ENCODE results near the gene SIM1.
"Not testable (repeated sequence)": the region's sequence is repeated elsewhere in the genome, so short reads cannot be mapped to it uniquely, and the experiment has no call there.

SIM1 gene

DNA sequence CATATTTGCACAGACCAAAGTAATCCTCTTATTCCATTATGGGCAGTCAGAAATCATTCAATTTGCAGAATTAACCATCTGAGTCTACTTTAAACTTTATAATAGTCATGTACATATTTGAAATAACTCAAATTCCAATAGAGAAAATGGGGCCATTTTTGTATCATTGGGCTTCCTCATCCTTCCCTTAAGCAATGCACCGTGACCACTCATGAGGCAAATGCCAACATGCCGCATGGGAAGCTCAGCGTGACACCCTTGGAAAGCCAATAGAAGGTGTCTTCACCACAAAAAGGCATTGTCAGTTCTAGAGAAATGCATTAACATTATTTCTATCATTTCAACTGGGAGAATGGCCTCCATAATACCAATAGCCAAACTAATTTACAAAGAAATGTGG is 38.5 kb downstream of the SIM1 start:
- DNase-seq (ENCODE audit: low spot score), result no peak

DNA sequence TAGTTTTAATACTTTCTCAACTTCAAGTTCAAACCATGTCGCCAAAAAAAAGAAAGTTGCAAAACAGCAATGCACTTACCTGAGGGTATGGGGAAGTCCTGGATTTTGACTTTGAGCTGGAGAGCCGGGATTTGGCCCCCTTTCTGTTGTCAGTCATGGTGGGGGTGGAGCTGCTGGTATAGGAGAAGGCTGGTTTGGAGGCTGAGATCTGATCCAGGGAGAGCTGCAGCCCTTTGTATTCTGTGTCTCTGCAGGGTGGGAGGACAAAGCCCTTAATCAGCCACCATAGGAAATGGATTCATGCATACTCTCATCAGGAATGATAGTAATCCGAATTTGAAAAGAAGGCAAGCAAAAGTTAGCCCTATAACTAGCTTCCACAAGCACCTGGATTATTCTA is 44.0 kb downstream of the SIM1 start:
- peak; percentile 56 for DNase-seq (ENCODE audit: low spot score)

DNA sequence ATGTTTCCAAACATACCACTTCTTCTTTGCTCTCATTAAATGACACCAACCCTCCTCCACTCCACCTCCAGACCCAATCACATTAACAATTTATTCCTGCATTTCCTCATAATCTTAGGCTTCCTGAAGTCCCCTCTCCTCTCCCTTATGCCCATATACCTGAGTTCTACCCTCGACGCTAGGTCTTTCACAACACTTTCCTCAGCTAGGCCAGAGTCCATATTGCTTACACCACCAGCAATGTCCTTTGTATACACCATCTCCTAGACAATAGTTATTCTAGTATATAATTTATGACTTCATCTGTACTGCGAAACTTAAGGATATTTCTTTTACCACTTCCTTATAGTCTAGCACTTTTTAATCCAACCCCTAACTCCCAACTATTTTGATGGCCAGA is 47.7 kb downstream of the SIM1 start:
- DNase-seq (ENCODE audit: low spot score), result no peak

DNA sequence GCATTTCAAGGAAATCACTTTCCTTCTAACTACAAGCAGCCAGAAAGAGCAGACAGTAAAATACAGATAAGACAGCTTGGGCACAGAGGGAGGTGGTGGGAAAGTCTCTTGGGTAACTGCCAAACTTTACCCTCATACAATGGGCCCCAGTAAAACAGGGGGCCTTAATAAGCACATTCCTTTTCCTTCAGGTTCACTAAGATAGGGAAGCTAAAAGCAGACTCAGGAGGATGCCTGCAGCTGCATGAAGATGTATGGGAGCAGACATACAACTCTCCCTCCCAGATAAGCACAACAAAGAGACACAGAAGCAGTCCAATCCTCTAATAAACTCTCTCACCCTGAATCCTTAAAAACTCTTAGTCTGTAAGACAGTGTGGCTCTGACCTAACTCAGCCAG is 49.0 kb downstream of the SIM1 start:
- DNase-seq (ENCODE audit: low spot score), result no peak

DNA sequence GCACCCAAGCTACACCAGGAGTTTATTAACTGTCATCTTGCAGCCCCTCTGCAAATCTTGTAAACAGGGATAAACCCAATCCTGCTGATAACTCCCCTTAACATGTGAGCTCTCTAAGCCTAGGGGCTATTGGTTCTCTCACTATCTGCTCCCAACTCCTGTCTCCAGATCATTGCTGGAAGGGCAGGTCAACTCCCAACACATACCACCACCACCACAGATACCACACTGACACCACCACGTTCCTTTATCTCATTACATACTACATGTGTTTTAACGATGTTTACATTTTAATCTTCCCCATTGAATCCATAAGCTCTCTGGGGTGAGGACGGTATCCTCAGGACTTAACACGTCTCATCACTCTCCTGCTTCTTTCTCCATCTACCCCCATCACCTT is 51.8 kb downstream of the SIM1 start:
- no peak for DNase-seq (ENCODE audit: low spot score)

DNA sequence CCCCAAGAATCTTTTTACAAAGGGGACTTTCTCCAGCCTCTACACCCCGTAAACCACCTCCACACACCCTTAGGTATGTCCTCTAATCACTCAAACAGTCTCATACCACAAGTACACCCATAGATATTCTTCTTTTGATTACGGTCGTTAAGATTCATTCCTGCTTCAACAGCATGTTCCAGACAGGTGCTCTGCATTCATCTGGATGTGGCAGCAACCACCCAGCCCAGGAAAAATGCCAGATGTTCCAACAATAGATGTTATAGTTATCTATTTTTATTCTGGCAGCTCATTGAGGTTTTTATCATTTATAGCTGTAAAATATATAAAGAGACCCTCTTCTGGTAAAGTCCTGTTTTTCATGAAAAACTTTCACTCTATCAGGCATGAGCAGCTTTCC is 60.7 kb downstream of the SIM1 start:
- no peak for DNase-seq (ENCODE audit: low spot score)

DNA sequence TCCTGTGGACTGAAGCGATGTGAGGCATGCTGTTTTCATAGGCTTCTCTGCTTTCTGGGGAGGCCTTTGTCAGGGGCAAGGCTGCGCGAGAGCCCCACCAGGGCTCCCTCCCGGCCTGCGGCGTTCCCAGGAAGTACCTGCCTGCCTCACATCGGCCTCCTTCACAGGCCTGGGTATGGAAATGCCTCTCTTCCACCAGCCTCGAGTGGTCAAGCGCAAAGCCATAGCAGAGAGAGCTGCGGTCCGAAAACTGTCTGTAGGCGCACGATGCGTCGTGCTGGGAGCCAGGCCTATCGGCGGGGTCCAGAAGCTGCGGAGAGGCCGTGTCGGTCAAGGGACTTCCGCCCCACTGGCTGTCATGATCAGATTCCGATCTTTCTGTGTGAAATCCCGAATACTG is 71.2 kb downstream of the SIM1 start:
- DNase-seq (ENCODE audit: low spot score), result no peak

DNA sequence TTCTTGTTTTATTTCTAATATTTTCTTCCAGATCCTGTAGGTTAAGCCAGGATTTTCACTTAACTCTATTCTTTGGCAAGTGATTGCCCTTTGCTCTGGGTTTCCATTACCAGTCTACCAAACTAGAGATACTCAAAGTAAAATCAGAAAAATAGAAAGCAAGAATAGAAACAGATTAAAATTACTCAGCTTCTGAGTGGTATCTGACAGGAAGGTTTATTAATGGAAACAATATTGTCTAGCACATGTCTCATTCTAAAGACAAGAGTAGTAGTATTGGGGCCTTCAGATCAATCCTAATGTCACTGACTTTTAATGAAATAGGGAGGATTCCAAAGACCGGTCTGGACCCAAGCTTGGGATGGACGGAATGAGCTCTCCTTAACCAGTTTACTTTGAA is 72.3 kb downstream of the SIM1 start:
- no peak for DNase-seq (ENCODE audit: low spot score)

DNA sequence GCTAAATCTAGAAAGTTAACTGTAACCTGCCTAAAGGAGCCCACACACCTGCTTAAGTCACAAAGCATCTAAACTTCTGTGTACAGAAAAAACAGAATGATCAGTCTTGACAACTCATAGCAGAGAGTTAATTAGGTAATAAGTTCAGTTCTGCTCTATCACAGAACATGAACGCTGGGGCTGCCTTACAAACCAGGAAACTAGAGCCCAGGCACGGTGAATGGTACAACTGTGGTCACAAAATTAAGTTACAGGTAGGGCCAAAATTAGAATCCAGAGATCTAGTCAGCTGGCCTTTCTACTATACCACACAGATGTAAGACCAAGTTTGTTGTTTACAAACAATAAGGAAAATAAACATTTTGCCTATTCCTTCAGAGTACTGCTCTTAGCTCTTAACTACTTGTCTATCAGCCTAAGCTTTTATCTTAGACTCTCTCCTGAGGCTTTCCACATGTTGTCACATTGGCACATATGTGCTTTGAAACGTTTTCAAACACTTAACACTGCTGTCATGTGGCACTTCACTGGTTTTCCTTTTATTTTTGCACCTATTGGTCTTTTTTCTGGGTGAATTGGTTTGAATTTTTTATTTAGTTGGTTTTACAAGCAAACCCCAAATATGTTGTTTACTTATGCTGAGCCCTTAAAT is 75.7 kb downstream of the SIM1 start:
- no peak for DNase-seq (ENCODE audit: low spot score)

DNA sequence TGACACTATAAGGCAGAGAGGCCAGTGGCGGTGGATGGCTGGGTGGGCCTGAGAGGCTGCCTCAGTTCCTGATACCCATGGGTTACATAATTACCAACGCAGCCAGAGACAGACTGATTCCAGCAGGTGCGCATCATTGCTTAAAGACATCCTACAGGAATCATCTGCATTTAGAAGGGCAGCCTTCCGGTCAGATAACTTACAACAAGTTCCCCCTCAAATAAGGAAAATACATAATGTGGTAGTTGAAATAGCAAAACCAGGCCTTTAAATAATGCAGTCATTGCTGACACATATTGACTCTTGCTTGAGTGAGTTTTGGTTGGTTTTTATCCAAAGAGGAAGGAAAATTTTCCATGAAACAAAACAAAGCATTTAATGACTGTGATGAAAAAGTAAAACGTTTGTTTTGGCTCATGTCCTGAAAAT is 81.9 kb downstream of the SIM1 start:
- DNase-seq (ENCODE audit: low spot score), result no peak

DNA sequence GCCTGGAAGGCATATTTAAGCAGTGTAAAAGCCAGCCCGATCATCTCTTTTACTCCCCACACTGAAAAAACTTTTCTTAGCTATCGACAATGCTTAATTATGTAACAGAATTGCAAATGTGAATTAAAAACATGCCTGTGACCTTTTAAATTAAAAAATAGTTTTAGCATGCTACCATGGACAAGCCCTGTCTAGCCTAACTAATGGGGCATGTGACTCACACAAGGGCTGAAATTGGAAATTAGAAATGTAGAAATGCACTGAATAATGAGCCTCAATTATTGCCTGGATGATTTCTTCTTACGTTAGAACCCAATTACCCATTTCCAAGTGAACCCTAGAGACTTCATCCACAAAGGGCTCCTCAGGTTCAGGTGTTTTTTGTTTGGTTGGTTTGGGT is 82.7 kb downstream of the SIM1 start:
- no peak for DNase-seq (ENCODE audit: low spot score)

DNA sequence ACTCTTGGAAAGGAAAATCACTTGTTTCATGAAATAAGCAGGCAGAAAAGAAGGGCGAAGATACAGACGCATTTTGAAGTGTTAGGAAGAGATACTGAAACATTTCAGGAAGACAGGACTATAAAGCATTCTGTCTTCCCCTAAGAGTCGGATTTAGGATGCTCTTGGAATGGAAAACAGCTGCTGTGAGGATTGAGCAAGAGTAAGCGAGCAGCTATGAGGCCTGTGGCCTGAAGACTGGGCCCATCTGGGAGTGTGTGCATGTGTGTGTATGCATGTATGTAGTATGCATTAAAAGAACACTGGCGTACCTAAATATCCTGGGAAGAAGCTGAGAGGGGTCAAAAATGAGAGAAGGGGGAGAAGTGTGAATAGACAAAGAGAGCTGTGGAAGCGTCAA is 83.6 kb downstream of the SIM1 start:
- DNase-seq (ENCODE audit: low spot score), result no peak

DNA sequence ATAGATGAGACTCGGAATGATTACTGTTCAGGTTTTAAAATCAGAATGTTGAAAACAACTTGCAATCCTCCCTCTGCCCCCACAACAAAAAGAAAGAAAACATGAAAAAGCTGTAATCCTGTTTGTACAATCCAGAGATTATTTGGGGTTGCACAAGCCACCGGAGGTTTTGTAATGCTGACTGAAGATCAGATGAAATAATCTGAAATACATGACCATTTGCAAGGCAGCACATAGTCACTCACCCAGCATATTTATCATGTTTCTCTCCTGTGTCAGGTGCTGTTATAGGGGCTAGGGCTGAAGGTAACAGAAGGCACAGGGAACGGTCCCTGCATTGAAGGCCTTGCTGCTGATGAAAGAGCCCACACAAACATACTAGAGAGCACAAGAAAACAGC is 85.3 kb downstream of the SIM1 start:
- no peak for DNase-seq (ENCODE audit: low spot score)

DNA sequence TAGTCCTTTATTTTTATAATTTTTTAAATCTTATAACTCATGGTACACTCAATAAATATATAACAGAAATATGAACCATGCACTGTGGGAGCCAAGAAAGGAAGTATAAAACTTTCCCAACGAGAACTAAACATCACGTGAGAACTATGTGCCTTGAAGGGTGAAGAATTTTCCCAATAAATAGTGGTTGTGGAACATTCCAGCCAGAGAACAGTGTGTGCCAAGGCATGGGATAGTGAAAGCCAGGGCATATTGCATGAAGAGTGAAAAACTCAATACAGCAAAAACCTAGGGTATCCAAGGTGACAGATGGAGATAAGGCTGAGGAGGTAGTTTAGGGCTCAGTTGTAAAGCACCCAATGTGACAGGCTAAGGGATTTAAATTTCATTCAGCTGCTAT is 86.1 kb downstream of the SIM1 start:
- no peak for DNase-seq (ENCODE audit: low spot score)

DNA sequence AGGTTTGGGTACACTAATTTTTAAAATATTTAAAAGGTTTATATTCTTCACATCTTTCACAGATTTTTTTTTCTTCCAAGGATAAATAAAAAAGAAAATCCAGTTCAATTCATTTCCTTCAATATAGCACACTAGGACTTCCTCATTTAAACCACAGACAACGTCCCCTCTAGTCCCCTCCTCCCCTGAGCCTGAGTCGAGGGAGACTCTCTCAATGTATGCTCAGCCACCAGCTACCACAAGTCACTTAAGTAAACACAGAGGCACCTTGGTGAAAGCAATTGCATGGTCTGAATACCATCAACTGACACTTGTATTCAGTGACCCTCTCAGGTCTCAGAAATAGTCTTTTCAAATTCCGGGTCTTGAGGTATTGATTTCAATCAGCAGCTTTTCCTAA is 88.6 kb downstream of the SIM1 start:
- no peak for DNase-seq (ENCODE audit: low spot score)

DNA sequence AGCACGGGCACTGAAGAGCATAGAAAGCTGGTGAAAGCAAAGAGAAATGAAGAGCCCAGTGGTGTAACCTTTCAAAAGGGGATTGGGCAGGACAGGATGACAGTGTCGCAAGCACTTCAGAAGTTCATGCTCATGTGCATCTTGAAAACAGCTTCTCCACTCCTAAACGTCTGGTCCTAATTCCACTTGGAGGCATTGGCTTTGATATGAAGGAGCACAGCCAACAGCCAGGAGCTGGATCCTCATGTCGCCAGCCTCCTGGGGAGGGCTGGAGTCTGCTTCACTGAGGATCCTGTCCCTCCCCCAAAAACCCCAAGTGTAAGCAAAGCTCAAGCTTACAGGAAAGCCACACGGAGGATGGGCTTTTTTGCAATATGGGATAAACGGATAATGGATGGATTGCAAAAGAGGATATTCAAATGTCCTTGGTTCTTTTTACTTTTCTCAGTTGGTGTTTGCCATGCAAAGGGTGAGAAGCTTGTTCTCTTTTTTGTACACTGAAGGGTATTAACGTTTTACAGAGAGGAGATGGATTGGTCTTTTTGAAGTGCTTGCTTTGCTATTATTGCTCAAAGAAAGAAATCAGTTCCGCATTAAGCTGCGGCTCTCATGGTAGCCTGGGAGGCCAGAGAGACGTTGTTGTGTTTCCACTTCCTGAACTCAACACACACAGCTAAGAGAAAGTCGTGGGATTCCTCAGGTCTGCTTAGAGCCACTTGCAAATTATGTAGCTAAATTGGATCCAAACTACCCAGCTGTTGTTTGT is 92.2 kb downstream of the SIM1 start:
- no peak for DNase-seq (ENCODE audit: low spot score)

DNA sequence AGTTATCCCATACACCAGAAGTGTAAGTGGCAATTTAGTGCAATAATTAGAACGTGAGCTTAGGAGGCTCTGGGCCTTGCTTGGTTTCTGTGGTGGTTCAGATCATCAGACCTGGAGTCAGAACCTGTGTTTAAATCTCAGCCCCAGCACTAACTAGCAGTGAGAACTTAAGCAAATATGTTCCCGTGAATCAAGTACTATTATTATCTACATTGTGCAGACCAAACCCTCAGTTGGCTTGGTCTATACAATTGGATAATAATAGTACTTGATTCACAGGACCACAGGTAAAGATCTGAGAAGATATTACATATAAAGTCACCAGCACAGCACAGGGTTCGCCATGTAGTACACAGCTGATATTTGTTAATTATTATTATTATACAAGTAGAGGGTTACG is 93.1 kb downstream of the SIM1 start:
- no peak for DNase-seq (ENCODE audit: low spot score)

DNA sequence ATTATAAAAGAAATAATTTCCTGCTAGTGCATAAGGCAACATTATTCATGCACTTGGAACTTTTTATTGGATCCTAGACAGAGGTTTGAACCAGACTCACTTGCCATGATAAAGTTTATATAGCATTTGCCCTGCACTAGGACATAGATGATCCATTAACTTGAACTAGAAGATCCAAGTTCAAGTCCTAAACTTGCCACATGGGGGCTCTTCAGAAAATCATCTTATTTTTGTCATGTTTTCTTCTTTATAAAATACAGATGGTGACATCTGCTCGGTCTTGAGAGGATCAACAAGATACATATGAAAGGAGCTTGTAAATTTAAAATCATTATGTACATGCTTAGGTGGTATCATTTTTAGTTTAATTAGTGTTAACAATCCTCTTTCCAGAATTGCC is 94.5 kb downstream of the SIM1 start:
- no peak for DNase-seq (ENCODE audit: low spot score)

DNA sequence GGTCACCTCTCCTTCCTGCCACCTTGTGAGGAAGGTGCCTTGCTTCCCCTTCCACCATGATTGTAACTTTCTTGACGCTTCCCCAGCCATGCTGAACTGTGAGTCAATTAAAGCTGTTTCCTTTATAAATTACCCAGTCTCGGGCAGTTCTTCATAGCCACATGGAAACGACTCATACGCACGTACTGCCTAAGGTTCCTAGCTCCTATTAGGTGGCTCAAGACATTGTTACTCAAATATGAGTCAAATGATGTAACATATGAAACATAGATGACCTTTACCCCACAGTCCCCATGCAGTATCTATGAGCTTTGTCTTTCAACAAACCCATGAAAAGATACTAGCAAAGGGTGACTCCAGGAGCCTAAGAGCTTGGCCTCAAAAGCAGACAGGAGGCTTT is 98.3 kb downstream of the SIM1 start:
- DNase-seq (ENCODE audit: low spot score), result no peak

DNA sequence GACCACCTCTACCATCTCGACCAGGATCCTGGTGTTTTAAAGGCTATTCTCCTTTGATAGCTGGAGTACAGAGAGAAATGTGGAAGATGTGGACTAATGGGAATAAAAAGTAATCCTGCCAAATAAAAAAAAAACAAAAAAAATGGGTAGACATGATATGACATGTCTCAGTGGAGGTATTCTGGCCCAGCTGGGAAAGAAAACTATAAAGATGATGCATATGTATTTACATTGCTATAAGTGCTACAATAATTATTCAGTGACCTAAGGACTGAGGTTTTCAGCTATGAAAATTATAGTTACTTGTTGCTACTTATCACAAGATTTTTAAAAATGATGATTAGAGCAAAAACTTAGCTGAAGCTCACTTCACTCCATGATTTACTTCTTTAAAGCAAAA is 101.1 kb downstream of the SIM1 start:
- DNase-seq (ENCODE audit: low spot score), result no peak

DNA sequence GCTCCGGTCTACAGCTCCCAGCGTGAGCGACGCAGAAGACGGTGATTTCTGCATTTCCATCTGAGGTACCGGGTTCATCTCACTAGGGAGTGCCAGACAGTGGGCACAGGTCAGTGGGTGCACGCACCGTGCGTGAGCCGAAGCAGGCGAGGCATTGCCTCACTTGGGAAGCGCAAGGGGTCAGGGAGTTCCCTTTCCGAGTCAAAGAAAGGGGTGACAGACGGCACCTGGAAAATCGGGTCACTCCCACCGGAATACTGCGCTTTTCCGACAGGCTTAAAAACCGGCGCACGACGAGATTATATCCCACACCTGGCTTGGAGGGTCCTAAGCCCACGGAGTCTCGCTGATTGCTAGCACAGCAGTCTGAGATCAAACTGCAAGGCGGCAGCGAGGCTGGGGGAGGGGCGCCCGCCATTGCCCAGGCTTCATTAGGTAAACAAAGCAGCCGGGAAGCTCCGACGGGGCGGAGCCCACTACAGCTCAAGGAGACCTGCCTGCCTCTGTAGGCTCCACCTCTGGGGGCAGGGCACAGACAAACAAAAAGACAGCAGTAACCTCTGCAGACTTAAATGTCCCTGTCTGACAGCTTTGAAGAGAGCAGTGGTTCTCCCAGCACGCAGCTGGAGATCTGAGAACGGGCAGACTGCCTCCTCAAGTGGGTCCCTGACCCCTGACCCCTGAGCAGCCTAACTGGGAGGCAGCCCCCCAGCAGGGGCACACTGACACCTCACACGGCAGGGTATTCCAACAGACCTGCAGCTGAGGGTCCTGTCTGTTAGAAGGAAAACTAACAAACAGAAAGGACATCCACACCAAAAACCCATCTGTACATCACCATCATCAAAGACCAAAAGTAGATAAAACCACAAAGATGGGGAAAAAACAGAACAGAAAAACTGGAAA is 109.7 kb downstream of the SIM1 start:
- DNase-seq (ENCODE audit: low spot score), result not testable (repeated sequence)

DNA sequence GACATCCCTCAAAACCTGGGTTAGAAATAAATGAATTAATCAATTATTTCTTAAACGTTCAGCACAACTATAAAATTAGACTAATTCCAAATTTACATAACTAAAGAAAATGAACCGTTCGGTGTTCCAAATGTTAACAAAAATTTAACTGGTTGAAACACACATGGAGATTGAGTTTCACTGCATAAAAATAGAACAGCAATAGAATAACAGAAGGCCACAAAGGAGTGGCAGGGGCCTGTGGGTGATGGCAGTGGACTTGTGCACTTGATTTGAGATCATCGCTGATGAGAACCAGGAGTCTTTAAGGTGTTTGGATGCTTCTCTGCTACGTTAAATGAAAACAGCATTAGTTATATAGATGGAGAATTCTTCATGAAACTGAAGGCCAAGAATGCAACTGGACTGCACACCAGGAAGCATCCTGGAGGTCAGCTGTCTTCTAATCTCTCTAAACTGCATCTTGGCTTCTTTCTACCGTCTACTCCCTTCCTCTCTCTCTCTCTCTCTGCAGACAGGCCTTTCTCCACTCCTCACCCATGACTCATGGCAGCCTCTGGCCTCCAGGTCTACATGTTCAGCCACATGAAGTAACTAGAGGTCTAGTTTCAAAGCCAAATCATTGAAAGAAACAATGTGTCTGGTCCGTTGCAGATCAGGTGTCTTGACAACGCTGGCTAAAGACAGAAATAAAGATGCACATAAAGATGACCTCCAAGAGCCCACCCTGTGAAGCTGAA is 111.3 kb downstream of the SIM1 start:
- no peak for DNase-seq (ENCODE audit: low spot score)
